H1 (cell line): ENCODE data around the gene BMF.

Experiments
- EZH2 ChIP-seq: fragments of 200-600 bp; sonication (generic); IDR thresholded peaks from 2 replicates; pipeline ENCODE4 v1.7.1; 2012; ENCODE audit warnings: low read depth, mild to moderate bottlenecking, moderate library complexity, low read length, inconsistent platforms; ENCODE audit not compliant: severe bottlenecking
- HDAC2 ChIP-seq, 2 experiments: fragments of 300-600 bp in 1 of 2; sonication (generic) in 1 of 2; IDR thresholded peaks; 2 replicates each; pipeline ENCODE4 v1.6.1; 2011 to 2012; ENCODE audit warnings: low read depth in 2 of 2, low read length in 2 of 2, mild to moderate bottlenecking in 2 of 2, moderate library complexity in 2 of 2, borderline replicate concordance in 1 of 2, inconsistent platforms in 1 of 2
- POLR2A ChIP-seq, 2 experiments: IDR thresholded peaks; 1 replicate in 1 of 2; 2 replicates in 1 of 2; pipeline ENCODE4 v1.6.1; 2011; ENCODE audit warnings: low read depth in 2 of 2, low read length in 2 of 2, mild to moderate bottlenecking in 2 of 2; ENCODE audit errors: control extremely low read depth in 1 of 2
- YY1 ChIP-seq: IDR thresholded peaks from 2 replicates; pipeline ENCODE4 v1.6.1; 2011; ENCODE audit warnings: low read depth, mild to moderate bottlenecking, low read length
- TF ChIP-seq, protein P1 (sequence below): IDR thresholded peaks from 2 replicates; pipeline ENCODE4 v1.6.1; 2012; ENCODE audit warnings: low read length, inconsistent platforms
- TF ChIP-seq, protein P2 (sequence below), 3 experiments: IDR thresholded peaks; 1 replicate in 2 of 3; 2 replicates in 1 of 3; pipeline versions ENCODE4 v1.5.1 to v1.6.1; 2011; ENCODE audit warnings: low read length in 3 of 3, mild to moderate bottlenecking in 3 of 3, inconsistent platforms in 2 of 3, low read depth in 1 of 3, moderate library complexity in 1 of 3; ENCODE audit not compliant: insufficient read depth in 1 of 3; ENCODE audit errors: control extremely low read depth in 1 of 3

DNA sequence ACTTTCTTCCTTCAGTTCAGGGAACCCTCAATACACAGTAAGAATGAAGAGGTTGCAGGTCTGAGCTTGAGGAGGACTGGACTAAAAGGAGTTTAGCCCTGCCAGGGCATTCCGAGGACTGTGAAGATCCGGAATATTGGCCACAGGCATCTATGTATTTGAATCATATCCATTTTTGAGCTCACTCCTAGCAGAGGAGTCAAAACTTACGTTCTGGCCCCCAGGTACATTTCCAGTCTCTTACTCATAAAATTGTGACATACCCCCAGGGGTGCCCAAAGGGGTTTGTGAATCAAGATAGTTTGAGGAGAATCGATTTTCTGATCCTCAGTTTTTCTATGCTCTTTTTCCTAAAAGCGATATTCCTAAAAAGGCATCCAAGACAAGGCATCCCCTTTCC lies 42.1 kb downstream of the BMF start:
- TF ChIP-seq, protein P1, sequence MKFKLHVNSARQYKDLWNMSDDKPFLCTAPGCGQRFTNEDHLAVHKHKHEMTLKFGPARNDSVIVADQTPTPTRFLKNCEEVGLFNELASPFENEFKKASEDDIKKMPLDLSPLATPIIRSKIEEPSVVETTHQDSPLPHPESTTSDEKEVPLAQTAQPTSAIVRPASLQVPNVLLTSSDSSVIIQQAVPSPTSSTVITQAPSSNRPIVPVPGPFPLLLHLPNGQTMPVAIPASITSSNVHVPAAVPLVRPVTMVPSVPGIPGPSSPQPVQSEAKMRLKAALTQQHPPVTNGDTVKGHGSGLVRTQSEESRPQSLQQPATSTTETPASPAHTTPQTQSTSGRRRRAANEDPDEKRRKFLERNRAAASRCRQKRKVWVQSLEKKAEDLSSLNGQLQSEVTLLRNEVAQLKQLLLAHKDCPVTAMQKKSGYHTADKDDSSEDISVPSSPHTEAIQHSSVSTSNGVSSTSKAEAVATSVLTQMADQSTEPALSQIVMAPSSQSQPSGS = no peak
- TF ChIP-seq HDAC2 (IDR thresholded peaks at IDR 0.05; ENCODE audit: borderline replicate concordance in 1 of 2, low read depth in 2 of 2, low read length in 2 of 2) (no peak), EZH2 (no peak), YY1 (no peak), POLR2A (IDR thresholded peaks at IDR 0.05; ENCODE audit: control extremely low read depth in 1 of 2, low read depth in 2 of 2, low read length in 2 of 2) (no peak)
- TF ChIP-seq, protein P2, sequence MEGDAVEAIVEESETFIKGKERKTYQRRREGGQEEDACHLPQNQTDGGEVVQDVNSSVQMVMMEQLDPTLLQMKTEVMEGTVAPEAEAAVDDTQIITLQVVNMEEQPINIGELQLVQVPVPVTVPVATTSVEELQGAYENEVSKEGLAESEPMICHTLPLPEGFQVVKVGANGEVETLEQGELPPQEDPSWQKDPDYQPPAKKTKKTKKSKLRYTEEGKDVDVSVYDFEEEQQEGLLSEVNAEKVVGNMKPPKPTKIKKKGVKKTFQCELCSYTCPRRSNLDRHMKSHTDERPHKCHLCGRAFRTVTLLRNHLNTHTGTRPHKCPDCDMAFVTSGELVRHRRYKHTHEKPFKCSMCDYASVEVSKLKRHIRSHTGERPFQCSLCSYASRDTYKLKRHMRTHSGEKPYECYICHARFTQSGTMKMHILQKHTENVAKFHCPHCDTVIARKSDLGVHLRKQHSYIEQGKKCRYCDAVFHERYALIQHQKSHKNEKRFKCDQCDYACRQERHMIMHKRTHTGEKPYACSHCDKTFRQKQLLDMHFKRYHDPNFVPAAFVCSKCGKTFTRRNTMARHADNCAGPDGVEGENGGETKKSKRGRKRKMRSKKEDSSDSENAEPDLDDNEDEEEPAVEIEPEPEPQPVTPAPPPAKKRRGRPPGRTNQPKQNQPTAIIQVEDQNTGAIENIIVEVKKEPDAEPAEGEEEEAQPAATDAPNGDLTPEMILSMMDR (IDR thresholded peaks at IDR 0.05; ENCODE audit: control extremely low read depth in 1 of 3, insufficient read depth in 1 of 3, low read depth in 1 of 3, low read length in 3 of 3) = no peak
